AG08395 (cell line): Measurements from ENCODE around the gene MARCHF9.
A peak's percentile ranks its signal among the peaks of the same experiment; 100 is the strongest.

ENCODE experiments used
- DNase-seq: peaks from one replicate; pipeline ENCODE4 v3.0.0; 2012; ENCODE audit warnings: mixed read lengths, low spot score

Gene MARCHF9

GRCh38 chr12:57800965-57801364 is 46.1 kb downstream of the MARCHF9 start:
- DNase-seq, result no peak

- no peak for DNase-seq
Measured at GRCh38 chr12:57802607-57803006, 47.7 kb downstream of the MARCHF9 start.

DNA sequence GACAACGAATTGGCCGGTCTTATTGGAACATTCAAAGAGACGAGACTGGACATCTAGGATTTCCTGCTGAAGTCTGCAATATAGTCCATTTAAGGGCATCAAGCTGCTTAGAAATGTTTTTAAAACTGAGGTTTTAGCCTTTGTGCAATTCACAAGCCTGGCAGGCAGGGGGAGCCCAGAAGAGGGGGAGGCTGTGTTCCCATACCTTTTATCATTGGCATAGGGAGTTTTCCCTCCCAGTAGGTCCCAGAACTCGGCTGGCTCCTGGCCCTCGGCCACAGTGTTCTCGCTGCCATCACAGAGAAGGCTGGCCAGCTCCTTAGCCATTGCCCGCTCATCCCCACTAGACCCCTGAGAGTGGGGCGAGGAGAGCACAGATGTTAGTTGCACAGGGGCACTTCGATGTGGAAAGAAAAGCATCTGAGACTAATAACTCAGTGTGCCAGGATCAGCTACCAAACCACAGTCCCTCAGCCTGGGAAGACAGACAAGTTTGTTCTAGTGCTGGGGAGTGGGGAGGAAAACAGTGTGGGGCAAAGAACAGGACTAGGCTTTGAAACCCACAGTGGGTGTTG is 48.5 kb downstream of the MARCHF9 start:
- peak; percentile 77 for DNase-seq

DNA sequence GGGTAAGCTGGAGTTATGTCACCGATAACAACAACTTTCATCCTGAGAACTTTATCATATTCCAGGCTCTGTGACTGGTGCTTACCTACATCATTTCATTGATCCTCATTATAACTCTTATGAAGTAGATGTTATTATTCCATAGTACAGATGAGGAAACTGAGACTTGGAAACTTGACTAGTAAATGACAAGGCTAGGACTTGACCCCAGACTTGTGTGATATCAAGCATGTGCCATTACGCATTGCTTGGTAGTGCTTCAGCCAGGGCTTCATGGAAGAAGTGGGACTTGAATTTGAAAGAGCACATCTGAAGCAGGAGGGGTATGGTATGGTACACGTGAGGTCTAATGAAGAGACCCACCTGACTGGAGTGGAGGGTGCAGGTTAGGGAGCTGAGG is 51.8 kb downstream of the MARCHF9 start:
- no peak for DNase-seq

- no peak for DNase-seq
Measured at GRCh38 chr12:57807285-57807684, 52.4 kb downstream of the MARCHF9 start.

- DNase-seq, result no peak
Measured at GRCh38 chr12:57808351-57808750, 53.4 kb downstream of the MARCHF9 start.

GRCh38 chr12:57809425-57809824 is 54.5 kb downstream of the MARCHF9 start:
- no peak for DNase-seq
